ENCODE results near the gene EXOC6B.
A peak's percentile ranks its signal among the peaks of the same experiment; 100 is the strongest.
"Not testable (repeated sequence)": the region's sequence is repeated elsewhere in the genome, so short reads cannot be mapped to it uniquely, and the experiment has no call there.

EXOC6B gene

GRCh38 chr2:72583836-72584235 is 242.0 kb downstream of the EXOC6B start:
- DNase-seq: not testable (repeated sequence)

DNA sequence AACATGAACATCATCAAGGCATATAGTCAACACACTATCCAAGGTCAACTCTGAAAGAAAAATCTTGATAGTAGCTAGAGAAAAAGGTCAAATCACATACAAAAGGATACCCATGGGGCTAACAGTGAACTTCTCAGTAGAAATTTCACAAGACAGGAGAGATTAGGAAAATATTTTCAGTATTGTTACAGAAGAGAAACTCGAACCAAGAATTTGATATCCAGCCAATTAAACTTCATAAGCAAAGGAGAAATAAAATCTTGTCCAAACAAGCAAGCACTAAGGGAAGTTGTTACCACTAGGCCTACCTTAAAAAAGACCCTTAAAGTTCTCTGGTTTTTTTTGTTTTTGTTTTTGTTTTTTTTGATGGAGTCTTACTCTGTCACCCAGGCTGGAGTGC is 242.5 kb downstream of the EXOC6B start:
- DNase-seq: no peak

- peak; percentile 39 for DNase-seq
Measured at GRCh38 chr2:72581560-72582181, 244.2 kb downstream of the EXOC6B start.

DNA sequence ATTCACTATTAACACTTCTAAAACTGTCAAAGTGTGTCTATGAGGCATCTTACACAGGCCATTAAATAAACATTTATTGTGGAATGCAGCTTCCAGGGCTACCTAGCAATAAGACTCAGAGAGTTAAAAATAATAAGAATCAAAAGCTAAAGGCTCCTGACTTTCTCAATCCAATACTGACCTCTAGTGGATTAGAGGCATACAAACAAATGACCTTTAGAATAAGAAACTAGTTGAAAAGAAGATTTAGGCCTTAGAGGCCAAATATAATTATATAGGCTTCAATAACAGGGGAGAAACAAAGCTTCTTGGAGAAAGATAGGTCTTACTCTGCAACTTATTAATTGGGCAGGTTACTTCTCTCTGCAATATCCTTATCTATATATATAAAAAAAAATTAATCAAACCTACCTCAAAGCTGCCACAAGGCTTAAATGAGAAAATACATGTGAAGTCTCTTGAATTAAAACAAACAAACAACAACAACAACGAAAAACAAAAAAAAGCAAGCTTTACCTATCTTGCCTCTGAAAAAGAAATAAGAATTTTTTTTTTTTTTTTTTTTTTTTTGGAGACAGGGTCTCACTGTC is 246.1 kb downstream of the EXOC6B start:
- peak; percentile 60 for DNase-seq

- DNase-seq: no peak
Measured at GRCh38 chr2:72576861-72577260, 249.0 kb downstream of the EXOC6B start.

DNA sequence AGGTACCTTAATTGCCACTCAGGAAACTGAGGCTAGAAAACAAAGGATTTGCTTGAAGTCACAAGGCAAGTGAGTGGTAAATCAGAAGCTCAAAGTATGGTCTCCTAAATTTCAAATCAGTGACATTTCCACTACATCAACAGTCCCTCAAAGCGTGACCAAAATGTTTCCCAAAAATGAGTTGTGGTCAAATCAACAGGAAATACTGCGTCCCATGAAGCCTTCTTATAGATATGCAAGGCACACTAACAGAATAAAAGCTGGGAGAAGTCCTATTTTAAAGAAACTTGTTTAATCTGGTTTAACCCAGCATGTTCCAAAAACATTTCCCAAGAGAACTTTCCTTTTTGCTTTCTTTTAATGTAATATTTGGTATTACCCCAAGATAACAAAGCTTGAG is 249.4 kb downstream of the EXOC6B start:
- DNase-seq: no peak

DNA sequence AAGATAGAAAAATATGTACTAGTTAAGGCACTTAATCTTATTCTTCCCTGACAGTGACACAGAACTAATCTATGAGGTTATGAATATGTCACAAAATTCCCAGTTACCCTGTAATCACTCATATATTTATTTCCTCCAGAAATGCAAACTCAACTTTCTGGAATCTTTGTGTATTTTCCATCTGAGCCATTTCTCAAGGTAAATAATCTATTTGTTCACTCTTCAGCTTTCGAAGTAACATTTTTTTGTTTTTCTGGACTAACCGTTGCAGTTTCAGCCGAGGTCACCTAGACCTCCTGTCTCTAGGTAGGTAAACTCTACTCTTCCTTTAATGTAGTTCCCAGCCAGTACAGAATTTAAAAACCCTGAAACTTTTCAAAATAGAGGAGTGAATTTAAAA is 250.9 kb downstream of the EXOC6B start:
- no peak for DNase-seq

- no peak for DNase-seq
Measured at GRCh38 chr2:72573232-72573631, 252.6 kb downstream of the EXOC6B start.

DNA sequence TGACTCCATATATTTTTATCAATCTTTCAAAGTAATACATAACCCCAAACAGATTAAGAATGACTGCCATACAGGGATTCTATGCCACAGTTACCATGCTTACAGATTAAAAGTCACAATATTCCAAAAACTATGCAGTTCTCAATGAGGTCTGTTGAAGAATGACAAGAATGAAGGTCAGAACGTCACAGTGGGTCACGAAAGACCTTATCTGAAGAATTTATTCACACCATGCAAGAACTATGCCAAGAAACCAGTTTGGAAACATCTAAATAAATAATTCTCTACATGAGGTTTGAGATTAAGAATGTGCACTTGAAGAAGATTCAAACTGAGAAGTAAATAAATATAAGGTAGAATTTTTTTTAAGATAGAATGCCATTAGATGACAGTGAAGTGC is 253.3 kb downstream of the EXOC6B start:
- DNase-seq: no peak

DNA sequence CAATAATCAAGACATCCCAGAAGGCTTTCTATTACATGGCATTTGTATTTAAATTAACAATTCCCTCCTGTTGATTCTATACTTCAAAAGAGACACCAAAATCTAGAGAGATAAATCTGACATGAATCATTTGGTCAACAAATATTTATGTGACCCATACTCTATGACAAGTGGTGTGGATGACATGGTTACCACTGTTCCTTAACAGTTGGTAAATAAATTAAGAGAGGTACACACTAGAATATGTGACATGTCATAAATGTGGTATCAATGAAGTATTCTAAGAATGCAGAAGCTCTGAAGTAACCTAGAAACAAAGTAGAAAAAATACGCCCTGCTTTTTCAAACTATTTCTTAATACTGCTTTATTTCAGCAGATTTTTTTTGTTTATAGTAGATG is 255.4 kb downstream of the EXOC6B start:
- DNase-seq: no peak

- no peak for DNase-seq
Measured at GRCh38 chr2:72562451-72563153, 263.2 kb downstream of the EXOC6B start.

DNA sequence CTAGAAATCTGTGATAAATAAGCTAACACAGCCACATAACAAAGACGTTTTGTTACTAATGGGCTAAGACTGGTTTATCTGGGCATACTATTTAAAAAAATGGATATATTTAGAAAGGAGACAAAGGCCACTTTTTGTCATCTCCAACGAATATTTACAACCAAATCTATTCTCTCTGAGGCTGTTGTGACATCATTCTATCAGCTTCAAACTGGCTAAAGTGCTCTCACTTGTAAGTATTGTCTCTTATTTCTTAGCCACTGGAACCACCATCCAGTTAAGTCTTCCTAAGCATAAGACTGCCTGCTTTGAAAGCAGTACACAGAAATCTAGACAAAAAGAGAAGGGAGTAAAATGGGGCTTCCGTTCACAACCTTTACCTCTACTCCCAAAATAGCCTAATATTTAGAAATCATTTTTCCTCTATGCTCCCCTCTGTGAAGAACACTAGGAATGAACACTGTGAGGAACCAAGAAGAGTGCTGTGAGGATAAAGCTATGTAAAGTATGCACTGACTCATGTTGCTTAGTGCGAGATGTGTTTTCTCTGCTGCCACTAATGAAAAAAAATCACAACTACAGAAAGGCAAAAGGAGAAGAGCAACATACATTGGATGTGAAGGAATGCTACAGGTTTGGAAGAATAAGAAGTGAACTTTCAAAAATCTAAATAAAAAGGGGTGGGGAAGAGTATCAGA is 264.1 kb downstream of the EXOC6B start:
- no peak for DNase-seq

DNA sequence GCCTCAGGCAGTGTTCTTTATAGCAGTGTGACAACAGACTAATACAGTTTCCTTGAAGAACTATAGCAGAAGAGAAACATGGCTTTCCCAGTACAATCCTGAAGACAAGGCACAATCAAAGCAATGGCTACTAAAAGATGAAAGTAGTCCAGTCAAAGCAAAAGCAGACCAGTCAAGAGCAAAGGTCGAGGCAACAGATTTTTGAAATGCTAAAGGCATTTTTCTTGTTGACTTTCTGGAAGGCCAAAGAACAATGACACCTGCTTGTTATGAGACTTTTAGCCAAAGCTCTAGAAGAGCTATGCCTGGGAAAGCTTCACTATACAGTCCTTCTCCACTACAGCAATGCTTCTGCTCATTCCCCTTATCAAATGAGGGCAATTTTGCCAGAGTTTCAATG is 269.9 kb downstream of the EXOC6B start:
- DNase-seq: no peak

DNA sequence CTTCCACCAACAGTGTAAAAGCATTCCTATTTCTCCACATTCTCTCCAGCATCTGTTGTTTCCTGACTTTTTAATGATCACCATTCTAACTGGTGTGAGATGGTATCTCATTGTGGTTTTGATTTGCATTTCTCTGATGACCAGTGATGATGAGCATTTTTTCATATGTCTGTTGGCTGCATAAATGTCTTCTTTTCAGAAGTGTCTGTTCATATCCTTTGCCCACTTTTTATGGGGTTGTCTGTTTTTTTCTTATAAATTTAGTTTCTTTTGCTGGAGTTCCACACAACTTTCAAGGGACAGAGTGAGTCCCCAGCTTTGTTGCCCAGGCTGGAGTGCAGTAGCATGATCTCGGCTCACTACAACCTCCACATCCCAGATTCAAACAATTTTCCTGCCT is 270.5 kb downstream of the EXOC6B start:
- DNase-seq: not testable (repeated sequence)

DNA sequence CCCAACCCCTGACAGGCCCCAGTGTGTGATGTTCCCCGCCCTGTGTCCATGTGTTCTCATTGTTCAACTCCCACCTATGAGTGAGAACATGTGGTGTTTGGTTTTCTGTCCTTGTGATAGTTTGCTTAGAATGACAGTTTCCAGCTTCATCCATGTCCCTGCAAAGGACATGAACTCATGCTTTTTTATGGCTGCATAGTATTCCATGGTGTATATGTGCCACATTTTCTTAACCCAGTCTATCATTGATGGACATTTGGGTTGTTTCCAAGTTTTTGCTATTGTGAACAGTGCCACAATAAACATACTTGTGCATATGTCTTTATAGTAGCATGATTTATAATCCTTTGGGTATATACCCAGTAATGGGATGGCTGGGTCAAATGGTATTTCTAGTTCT is 270.9 kb downstream of the EXOC6B start:
- not testable (repeated sequence) for DNase-seq

DNA sequence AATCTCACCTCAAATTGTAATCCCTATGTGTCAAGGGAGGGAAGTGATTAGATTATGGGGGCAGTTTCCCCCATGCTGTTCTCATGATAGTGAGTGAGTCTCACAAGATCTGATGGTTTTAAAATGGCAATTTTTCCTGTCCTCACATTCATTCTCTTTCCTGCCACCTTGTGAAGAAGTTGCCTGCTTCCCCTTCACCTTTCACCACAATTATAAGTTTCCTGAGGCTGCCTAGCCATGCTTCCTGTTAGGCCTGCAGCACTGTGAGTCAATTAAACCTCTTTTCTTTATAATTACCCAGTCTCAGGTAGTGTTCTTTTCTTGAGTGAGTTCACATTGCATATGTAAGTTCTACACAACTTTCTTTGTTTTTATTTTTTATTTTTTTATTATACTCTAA is 271.5 kb downstream of the EXOC6B start:
- DNase-seq: no peak

DNA sequence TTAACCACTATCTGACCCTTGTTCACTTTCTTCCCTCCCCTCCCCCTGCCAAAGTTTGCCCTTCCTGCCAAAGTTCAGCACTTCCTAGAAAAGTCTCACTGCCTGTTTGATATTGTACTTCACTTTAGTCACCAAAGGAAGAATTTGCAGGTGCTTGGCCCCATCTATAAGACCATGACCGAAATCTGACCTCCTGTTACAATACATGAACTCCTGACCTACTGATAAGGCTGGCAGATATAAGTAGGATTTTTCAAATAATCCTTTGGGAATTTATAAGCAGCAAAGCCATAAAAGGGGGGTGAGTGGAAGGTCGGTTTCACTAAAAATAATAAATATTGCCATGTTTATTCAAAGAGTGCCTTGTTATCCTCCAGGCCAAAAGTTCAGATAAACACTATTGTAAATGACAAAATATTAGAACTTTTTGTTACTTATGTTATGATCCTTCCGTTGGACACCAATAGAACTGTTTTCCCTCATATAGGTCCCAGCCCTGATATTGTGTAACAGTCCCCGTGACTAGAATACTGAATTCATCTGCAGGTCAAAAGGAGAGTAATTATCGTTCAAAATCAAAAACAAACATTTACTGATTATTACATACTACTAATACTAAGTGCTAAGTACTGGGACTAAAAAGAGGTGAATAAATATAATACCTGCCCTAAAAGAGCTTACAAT is 277.6 kb downstream of the EXOC6B start:
- DNase-seq: no peak

- no peak for DNase-seq
Measured at GRCh38 chr2:72545790-72546189, 280.0 kb downstream of the EXOC6B start.

GRCh38 chr2:72544554-72544953 is 281.3 kb downstream of the EXOC6B start:
- DNase-seq: no peak

DNA sequence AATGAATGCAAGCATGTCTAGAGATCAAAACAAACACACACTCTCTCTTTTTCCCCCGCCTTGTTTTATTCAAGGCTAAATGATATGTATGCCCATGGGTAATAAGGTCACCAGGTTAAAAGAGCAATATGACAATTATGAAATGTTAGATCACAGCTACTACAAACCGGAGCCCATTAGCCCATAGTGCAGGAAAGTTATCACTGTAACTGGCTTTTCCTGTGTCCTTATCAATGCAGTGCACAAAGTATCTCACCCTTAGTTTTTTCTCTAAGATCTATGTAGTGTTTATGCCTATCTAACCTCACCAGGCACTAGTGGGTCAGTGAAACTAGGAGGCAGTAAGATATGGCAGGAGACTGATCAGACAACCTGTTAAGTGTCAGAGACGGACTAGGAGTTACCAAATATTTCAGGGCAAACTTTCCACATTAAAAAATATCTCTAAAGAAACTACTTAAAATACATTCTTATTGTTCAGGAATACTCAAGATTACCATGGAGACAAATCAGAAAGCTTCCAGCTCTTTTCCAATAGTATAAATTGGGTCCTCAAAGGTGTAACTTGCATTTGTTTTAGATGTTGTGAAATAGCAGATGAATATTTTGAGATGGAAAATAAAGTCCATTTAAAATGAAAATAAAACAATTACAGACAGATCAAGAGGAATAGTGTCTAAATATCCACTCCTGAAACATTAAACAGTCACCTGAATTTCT is 282.2 kb downstream of the EXOC6B start:
- no peak for DNase-seq

GRCh38 chr2:72539071-72539552 is 286.7 kb downstream of the EXOC6B start:
- no peak for DNase-seq

- DNase-seq: no peak
Measured at GRCh38 chr2:72538486-72538885, 287.3 kb downstream of the EXOC6B start.

All from NCI-H146 (cell line).